Measurements from ENCODE around the gene CAPZB.

GRCh38 chr1:19354531-19354981 lies 130.8 kb downstream of the CAPZB start:
- TF ChIP-seq CTCF (IDR thresholded peaks at IDR 0.05; ENCODE audit: borderline replicate concordance, extremely low read depth, low read length, poor library complexity, severe bottlenecking) = no peak
- no peak for TF ChIP-seq EZH2 (IDR thresholded peaks at IDR 0.05; ENCODE audit: borderline replicate concordance, low read depth, low read length, severe bottlenecking)

All from DND-41 (cell line).